ENCODE results near the gene UCMA. TPM values are rescaled to one million over a fixed set of nuclear protein-coding genes. Genes with fewer than 3 reads are reported as not detected.

Gene UCMA
- total and polyA plus RNA-seq, 2 donors (not counting 1 experiment from before 2014, with no cell fraction given) = not detected

GRCh38 chr10:13219685-13220670, 14.2 kb downstream of the UCMA start:
- Histone ChIP-seq H3K4me2 (ENCODE audit: extremely low read depth, insufficient read depth, low read length) (no peak overlapping the region), H3K27me3 (ENCODE audit: control insufficient read depth, insufficient read depth, low read length) (no peaks in the 10 kb centered on the region), H3K79me2 (ENCODE audit: control insufficient read depth, insufficient read depth, low read length) (no peaks in the 10 kb centered on the region), H3K9me3 (ENCODE audit: control insufficient read depth, insufficient read depth, low read depth, low read length) (no peaks in the 10 kb centered on the region), H4K20me1 (ENCODE audit: control insufficient read depth, extremely low read depth, insufficient read depth, low read length) (no peaks in the 10 kb centered on the region), H3K4me3 (replicated peaks in 1 of 4; ENCODE audit: control extremely low read depth in 1 of 4, insufficient read depth in 1 of 4, low read depth in 3 of 4, low read length in 4 of 4) (no peak overlapping the region), H2AFZ (ENCODE audit: low read length) (no peak overlapping the region), H3K36me3 (ENCODE audit: control insufficient read depth, insufficient read depth, low read length) (no peaks in the 10 kb centered on the region), H3K4me1 (ENCODE audit: control insufficient read depth, extremely low read depth, insufficient read depth, low read length) (no peaks in the 10 kb centered on the region), H3K27ac (ENCODE audit: insufficient read depth, low read length) (no peak overlapping the region), H3K9ac (ENCODE audit: insufficient read depth, low read length) (no peak overlapping the region)
- TF ChIP-seq EZH2 (IDR thresholded peaks at IDR 0.05; ENCODE audit: low read length, missing control alignments) = no peak
- TF ChIP-seq CTCF (conservative IDR thresholded peaks at IDR 0.05 in 1 of 2, IDR thresholded peaks at IDR 0.05 in 1 of 2; ENCODE audit: low read depth in 1 of 2, low read length in 2 of 2) = no peak
- DNase-seq (ENCODE audit: low read depth in 2 of 2) = peak in 1 of 2 donors; percentile 7

GRCh38 chr10:13218878-13219277, 15.3 kb downstream of the UCMA start:
- no peaks in the 10 kb centered on the region for H4K20me1 ChIP-seq (ENCODE audit: control insufficient read depth, extremely low read depth, insufficient read depth, low read length)
- H2AFZ ChIP-seq (ENCODE audit: low read length) = no peak overlapping the region
- H3K36me3 ChIP-seq (ENCODE audit: control insufficient read depth, insufficient read depth, low read length) = no peaks in the 10 kb centered on the region
- H3K4me1 ChIP-seq (ENCODE audit: control insufficient read depth, extremely low read depth, insufficient read depth, low read length) = no peaks in the 10 kb centered on the region
- H3K27ac ChIP-seq (ENCODE audit: insufficient read depth, low read length) = no peak overlapping the region
- H3K9me3 ChIP-seq (ENCODE audit: control insufficient read depth, insufficient read depth, low read depth, low read length) = no peaks in the 10 kb centered on the region
- H3K79me2 ChIP-seq (ENCODE audit: control insufficient read depth, insufficient read depth, low read length) = no peaks in the 10 kb centered on the region
- H3K4me2 ChIP-seq (ENCODE audit: extremely low read depth, insufficient read depth, low read length) = no peak overlapping the region
- H3K27me3 ChIP-seq (ENCODE audit: control insufficient read depth, insufficient read depth, low read length) = no peaks in the 10 kb centered on the region
- no peak for TF ChIP-seq EZH2 (IDR thresholded peaks at IDR 0.05; ENCODE audit: low read length, missing control alignments)
- TF ChIP-seq CTCF (conservative IDR thresholded peaks at IDR 0.05 in 1 of 2, IDR thresholded peaks at IDR 0.05 in 1 of 2; ENCODE audit: low read depth in 1 of 2, low read length in 2 of 2) = no peak
- no peak for DNase-seq (ENCODE audit: low read depth in 2 of 2)
- H3K4me3 ChIP-seq (replicated peaks in 1 of 4; ENCODE audit: control extremely low read depth in 1 of 4, insufficient read depth in 1 of 4, low read depth in 3 of 4, low read length in 4 of 4) = no peak overlapping the region
- H3K9ac ChIP-seq (ENCODE audit: insufficient read depth, low read length) = no peak overlapping the region

GRCh38 chr10:13213163-13213562, 21.0 kb downstream of the UCMA start:
- no peak overlapping the region for H2AFZ ChIP-seq (ENCODE audit: low read length)
- no peak overlapping the region for H3K9ac ChIP-seq (ENCODE audit: insufficient read depth, low read length)
- H3K4me3 ChIP-seq (replicated peaks in 1 of 4; ENCODE audit: control extremely low read depth in 1 of 4, insufficient read depth in 1 of 4, low read depth in 3 of 4, low read length in 4 of 4) = no peak overlapping the region

More at GRCh38 chr10:13213163-13213562, 21.0 kb downstream of the UCMA start:
- Histone ChIP-seq H3K27ac (ENCODE audit: insufficient read depth, low read length) (no peak overlapping the region), H3K4me2 (ENCODE audit: extremely low read depth, insufficient read depth, low read length) (no peak overlapping the region), H4K20me1 (ENCODE audit: control insufficient read depth, extremely low read depth, insufficient read depth, low read length) (no peaks in the 10 kb centered on the region), H3K36me3 (ENCODE audit: control insufficient read depth, insufficient read depth, low read length) (no peaks in the 10 kb centered on the region), H3K79me2 (ENCODE audit: control insufficient read depth, insufficient read depth, low read length) (no peaks in the 10 kb centered on the region), H3K9me3 (ENCODE audit: control insufficient read depth, insufficient read depth, low read depth, low read length) (no peaks in the 10 kb centered on the region), H3K27me3 (ENCODE audit: control insufficient read depth, insufficient read depth, low read length) (no peaks in the 10 kb centered on the region), H3K4me1 (ENCODE audit: control insufficient read depth, extremely low read depth, insufficient read depth, low read length) (no peaks in the 10 kb centered on the region)
- TF ChIP-seq EZH2 (IDR thresholded peaks at IDR 0.05; ENCODE audit: low read length, missing control alignments) (no peak), CTCF (conservative IDR thresholded peaks at IDR 0.05 in 1 of 2, IDR thresholded peaks at IDR 0.05 in 1 of 2; ENCODE audit: low read depth in 1 of 2, low read length in 2 of 2) (no peak)
- no peak for DNase-seq (ENCODE audit: low read depth in 2 of 2)
